GM18861 (cell line): ENCODE measurements around the gene C3orf33.

ENCODE experiments used
- ATAC-seq: cut with Tn5 transposase; IDR thresholded peaks from one replicate; pipeline ENCODE4 v1.9.1; 2021; ENCODE audit not compliant: unreplicated experiment

The C3orf33 gene

DNA sequence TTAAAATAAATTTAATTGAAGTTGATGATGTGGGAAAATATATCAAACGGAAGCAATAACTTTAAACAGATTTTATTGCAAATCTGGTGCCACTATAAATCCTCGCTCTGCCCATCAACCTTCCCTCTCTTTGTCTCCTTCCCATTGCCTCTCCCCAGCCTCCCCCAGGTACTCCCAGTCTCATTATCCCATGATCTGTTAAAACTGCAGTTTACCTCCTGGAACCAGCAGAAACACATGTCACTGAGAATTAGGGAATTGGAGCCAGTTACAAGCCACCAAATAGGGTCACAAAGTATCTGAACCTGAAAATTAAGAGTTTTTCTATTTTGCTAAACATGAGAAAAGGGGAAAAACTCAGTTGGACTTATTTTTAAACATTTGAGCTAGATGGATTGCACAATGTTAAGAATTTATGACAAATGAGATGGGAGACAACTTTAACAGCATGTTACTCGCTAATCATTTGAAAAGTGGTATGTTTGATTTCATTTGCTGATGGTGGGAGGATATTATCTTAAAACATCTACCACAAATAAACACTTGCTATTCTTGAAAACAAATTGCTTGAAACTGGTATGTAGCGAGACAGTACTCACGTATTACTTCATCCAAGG, 63.6 kb downstream of the C3orf33 start:
- ATAC-seq = no peak

DNA sequence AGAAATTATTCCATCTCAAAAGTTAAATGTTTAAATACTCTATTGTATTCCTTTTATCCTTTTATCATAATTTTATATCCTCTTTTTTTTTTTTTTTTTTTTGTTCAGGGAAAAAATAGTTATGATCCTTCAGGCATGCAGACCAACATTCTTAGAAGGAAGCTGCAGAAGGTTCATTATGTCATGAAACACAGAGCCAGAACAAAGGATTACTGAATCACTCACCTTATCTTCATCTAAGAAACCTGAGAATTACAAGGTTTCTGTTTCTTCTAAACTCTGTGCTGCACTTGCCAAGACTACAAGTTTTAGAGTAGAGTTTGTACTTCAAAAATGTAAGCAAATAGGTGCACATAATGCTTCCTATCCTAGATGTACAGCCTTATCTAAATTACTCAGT, 64.5 kb downstream of the C3orf33 start:
- ATAC-seq = no peak

DNA sequence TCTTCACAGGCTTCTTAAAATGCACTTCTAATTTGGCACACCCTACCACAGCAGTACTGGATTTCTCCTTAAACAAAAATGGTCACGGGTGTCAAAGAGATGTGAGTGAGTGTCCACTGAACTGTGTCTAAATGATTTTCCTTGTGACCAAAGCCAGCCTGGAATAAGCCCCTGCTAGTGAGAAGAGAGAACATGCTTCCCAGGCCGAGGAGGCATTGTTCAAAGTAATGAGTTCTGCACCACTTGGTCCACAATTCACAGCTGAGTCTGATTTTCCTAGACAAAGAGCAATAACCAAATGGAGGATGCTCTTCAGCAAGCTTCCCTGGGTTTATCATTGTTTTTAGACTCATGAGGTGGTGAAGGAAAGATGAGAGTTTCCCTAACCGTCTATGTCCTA, 65.0 kb downstream of the C3orf33 start:
- no peak for ATAC-seq

DNA sequence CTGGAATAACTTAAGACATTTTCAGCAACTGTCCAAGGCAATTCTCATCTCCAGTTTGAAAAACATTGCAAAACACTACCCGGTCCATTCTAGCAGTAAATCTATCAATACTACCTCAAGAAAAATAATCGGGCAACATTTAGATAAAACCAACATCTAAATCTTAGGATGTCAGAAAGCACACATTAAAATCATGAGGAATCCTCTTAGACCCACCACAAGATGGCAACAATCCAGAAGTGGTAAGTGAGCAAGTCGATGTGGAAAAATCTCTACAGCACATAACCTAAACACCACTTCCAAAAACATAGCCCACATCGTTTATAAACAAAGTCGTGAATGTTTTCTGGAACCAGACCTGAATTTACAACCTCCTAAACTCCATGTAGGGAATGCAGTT, 66.9 kb downstream of the C3orf33 start:
- no peak for ATAC-seq

DNA sequence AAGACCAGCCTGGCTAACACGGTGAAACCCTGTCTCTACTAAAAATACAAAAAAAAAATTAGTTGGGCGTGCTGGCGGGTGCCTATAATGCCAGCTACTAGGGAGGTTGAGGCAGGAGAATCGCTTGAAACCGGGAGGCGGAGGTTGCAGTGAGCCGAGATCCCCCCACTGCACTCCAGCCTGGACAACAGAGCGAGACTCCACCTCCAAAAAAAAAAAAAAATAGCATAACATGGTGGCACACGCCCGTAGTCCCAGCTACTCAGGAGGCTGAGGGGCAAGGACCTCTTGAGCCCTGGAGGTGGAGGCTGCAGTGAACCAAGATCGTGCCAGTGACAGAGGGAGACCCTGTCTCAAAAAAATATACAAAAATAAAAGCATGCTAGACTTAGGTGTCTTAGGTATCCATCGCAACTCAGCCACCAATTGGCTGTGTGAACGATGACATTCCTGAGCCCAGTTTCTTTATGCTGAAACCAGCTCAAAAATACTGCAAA, 67.5 kb downstream of the C3orf33 start:
- no peak for ATAC-seq

DNA sequence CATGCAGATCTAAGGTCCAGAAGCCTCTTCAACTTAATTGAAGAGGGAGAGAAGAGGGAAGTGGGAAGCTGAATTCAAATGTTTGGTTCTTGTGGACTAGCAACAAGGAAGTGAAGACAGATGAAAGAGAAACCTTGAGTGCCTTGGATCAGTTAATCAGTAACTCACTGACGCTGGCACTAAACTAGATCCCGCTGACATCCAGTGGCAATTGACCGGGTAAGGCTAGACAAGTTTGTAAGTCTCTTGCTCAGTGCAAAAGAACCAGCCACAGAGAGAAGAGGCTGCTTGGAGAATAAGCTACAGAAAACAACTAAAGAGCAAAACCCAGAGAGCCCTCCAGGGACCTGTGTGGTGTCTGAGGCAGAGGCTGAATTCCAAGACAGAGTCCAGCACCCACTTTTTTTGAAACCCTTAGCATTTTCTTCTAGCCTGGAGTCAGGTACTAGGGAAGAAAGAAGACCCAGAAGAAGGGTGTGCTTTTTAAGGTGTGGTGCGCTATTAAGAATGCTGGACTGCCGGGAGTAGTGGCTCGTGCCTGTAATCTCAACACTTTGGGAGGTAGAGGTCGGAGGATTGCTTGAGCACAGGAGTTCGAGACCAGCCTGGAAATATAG, 68.1 kb downstream of the C3orf33 start:
- peak; percentile 94 for ATAC-seq

DNA sequence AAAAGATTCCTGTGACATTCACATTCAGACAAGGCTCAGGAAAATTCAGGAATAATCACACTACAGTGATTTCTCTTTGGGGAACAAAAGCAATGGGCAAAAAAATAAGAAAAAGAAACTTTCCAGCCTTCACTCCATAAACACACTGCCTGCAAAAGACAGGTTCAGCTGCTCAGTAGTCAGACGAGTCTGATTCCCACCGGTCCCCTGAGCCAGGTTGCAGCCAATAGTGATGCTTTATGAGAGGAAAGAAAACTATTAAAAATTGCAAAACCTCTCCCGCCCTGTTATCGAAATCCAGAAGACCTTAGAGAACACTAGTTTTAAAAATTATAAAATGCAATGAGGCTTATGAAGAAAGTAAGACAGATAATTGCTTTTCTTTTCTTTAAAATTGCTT, 69.7 kb downstream of the C3orf33 start:
- no peak for ATAC-seq

DNA sequence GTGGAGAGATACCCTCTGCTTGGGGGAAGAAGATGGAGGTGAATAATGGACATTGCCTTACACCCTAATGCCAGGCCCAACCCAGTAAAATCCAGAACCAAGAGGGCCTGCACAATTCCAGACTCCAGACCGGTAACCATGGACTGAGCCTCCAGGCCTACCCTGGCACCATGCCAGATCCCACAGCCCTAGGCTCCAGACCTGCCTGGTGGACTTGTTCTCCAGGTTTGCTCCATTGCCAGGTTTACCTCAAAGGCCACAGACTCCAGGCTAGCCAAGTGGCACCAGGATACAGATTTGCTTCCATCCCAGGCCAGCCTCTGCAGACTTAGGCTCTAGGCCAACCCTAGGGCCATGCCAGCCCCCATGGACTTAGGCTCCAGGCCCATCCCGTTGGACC, 75.2 kb downstream of the C3orf33 start:
- ATAC-seq = no peak

DNA sequence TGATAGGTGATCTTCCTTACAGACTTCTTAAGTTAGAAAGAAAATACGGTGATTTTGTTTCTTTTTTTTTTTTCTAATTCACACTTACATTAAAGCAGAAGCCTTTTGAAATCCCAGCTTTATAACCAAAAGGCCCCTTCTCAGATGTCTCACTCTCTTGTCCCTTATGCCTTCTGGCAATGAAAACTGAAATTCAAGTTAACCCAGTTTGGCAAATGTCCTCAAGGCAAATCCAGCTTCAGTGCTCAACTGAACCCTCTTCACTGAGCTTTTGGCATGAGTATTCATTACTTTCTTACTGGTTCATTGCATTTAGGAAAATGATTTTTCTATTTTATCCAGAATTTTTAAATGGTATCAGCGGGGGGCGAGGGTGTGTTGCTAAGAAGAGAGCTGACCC, 78.2 kb downstream of the C3orf33 start:
- ATAC-seq = no peak

DNA sequence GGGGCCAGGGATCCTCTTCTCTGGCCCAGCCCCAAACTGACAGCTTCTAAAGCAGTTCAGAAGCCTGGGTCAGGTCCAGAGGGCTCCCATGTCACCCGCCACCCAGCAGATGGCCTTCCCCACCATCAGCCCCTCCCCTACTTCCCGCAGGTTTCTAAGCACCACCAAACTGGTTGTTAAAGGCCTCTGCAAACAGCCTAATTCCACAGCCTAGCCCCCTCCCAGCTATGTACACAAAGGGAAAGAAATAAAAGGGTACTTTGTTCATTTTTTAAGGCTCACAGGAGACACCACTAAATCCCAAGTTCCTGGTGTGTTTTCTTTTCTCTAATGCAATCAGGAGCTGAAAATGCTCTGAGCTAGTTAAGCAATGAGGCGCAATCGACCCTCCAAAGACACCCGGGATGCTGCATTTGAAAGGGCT, 91.8 kb downstream of the C3orf33 start:
- ATAC-seq = no peak
